ENCODE results near the gene NPR1.
A peak's percentile ranks its signal among the peaks of the same experiment; 100 is the strongest.

NPR1 gene

GRCh38 chr1:153669606-153670005 lies 8.9 kb upstream of the NPR1 start:
- no peak for TF ChIP-seq CTCF (IDR thresholded peaks at IDR 0.05; ENCODE audit: low read depth, low read length)
- no peak for DNase-seq (ENCODE audit: low read depth in 2 of 2)
- peak overlapping the region; percentile 64 to 88 for H3K4me3 ChIP-seq (replicated peaks in 1 of 2; ENCODE audit: low read depth in 2 of 2, low read length in 2 of 2)

DNA sequence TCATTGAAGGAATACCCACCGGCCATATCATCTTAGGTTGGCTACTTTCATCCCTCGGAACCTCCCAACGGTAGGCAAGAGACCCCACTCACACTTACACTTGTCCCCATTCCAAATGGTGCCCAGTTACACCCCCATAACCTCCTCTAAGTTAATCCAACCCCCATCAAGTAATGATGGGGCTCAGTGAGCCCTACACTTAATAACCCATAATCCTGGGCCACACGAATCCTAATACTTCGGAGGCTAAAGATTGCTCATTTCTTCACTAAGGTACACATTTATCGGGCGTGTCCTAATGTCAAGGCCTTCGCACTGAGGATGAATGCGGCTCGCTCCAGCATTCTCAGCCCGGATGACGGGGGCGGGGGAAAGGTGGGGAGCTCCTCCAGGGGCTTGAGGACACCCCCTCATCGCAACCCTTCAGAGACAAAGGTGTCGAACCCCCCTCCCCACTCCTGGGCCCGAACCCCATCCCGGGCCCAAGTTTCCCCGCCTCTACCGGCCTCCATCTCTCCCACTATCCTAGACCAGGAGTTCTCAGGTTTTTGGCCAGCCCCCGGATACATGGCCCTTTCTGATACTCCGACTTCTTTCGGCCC lies 8.1 kb upstream of the NPR1 start:
- TF ChIP-seq CTCF (IDR thresholded peaks at IDR 0.05; ENCODE audit: low read depth, low read length) = no peak

GRCh38 chr1:153670859-153671627 lies 7.4 kb upstream of the NPR1 start, which contains the start of gene ILF2:
ILF2 (minus strand) TSS chr1:153670993; CDS start chr1:153670922, 71 bp downstream.
- H3K4me3 ChIP-seq (replicated peaks in 1 of 2; ENCODE audit: low read depth in 2 of 2, low read length in 2 of 2) = peak within 1 kb of the TSS; percentile 64 to 88
- TF ChIP-seq CTCF (IDR thresholded peaks at IDR 0.05; ENCODE audit: low read depth, low read length) = peak; percentile 6
- DNase-seq (ENCODE audit: low read depth in 2 of 2) = peak; percentile 100

More for the DNA sequence above, 8.1 kb upstream of the NPR1 start:
- peak overlapping the region; percentile 64 to 88 for H3K4me3 ChIP-seq (replicated peaks in 1 of 2; ENCODE audit: low read depth in 2 of 2, low read length in 2 of 2)
- DNase-seq (ENCODE audit: low read depth in 2 of 2) = no peak

DNA sequence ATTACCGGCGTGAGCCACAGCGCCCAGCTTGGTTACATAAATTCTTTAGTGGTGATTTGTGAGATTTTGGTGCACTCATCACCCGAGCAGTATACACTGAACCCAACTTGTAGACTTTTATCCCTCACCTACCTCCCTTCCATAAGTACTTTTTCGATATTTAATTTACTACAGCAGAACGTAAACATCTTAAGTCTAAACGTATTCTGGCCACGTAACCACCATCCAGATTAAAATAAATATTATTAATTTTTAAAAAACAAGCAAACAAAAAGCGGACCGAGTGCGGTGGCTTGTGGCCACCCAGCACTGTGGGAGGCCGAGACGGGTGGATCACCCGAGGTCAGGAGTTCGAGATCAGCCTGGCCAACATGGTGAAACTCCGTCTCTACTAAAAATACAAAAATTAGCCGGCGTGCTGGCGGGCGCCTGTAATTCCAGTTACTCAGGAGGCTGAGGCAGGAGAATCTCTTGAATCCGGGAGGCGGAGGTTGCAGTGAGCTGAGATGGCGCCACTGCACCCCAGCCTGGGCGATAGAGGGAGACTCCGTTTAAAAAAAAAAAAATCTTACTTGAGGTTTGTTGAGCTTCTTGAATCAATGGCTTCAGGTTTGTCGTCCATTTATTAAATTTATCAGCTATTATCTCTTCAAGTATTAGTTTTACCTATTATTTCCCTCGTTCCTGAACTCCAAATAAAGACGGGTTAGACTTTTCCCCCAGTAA lies 6.7 kb upstream of the NPR1 start:
- H3K4me3 ChIP-seq (replicated peaks in 1 of 2; ENCODE audit: low read depth in 2 of 2, low read length in 2 of 2) = peak overlapping the region; percentile 43 to 49
- peak in 1 of 2 donors; percentile 83 for DNase-seq (ENCODE audit: low read depth in 2 of 2)

GRCh38 chr1:153673511-153673910 lies 5.0 kb upstream of the NPR1 start:
- no peak for DNase-seq (ENCODE audit: low read depth in 2 of 2)
- no peak overlapping the region for H3K4me3 ChIP-seq (replicated peaks in 1 of 2; ENCODE audit: low read depth in 2 of 2, low read length in 2 of 2)
- TF ChIP-seq CTCF (IDR thresholded peaks at IDR 0.05; ENCODE audit: low read depth, low read length) = no peak

DNA sequence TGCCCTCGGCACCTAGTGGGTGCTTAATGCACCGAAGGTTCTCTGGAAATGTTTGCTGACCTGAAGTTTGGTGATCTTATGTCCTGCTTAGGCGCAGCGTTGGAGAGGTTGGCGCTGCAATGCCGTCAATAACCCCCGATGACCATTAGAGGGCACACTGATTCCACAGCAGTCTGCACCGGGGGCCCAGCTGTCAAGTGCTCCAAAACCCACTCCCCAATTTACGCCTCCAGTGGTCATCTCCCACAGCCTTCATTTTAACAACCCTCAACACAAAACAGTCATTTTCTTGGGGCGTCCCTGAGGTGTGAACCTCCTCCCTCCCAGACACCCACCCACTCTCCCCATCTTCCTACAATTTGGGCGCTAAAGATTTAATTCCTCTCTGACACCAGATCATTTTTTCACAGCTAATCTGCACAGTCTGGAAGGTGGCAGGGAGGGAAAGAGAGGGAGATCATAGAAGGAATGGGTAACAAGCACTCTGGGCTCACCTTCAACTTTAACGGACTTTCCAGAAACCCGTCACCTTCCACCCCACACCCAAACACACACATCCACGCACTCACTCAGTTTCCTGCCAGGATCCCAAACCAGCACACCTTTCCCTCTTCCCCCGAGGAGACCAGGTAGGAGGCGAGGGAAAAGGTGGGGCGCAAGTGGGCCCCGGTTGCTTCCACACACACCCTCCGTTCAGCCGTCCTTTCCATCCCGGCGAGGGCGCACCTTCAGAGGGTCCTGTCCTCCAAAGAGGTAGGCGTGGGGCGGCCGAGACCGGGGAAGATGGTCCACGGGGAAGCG lies 570 bp upstream of the NPR1 start:
- peak; percentile 67 to 70 for DNase-seq (ENCODE audit: low read depth in 2 of 2)
- TF ChIP-seq CTCF (IDR thresholded peaks at IDR 0.05; ENCODE audit: low read depth, low read length) = peak; percentile 98
- peak overlapping the region; percentile 40 to 61 for H3K4me3 ChIP-seq (replicated peaks in 1 of 2; ENCODE audit: low read depth in 2 of 2, low read length in 2 of 2)

All from cardiac fibroblast (primary cell).